Measurements from ENCODE around the gene ACTN2. TPM values are rescaled to one million over a fixed set of nuclear protein-coding genes. Genes with fewer than 3 reads are reported as not detected.

The ACTN2 gene
- total and polyA plus RNA-seq, 2 donors (not counting 1 experiment from before 2014, with no cell fraction given) = 0.17 to 0.22 TPM

DNA sequence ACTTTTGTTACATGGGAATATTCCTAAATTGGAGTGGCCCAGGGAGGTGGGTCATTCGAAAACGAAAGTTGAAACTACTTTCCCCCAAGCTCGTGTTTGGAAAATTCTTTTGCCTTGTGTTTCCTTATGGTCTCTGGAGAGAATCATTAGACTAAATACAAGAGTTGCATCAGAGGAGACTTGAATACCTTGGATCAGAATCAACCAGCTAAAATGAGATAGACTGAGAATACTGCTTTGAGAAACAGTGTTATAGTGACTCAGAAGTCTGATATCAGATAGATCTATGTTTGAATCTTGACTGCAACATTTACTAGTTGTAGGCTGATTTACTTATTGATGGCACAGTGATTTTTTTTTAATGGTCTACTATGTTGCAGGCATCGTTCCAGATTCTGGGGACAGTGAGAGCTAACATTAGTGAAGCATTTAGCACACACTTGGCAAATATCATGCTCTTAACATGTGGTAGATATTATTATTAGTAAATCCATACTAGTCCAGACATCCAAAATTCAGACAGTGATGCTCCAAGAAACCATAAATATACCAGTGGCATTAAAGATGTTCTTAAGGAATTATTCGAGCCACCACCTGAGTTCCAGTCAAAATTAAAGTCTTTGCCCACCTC lies 12.9 kb upstream of the ACTN2 start:
- Histone ChIP-seq H3K27me3 (ENCODE audit: control insufficient read depth, insufficient read depth, low read length) (no peaks in the 10 kb centered on the region), H3K4me3 (replicated peaks in 1 of 4; ENCODE audit: control extremely low read depth in 1 of 4, insufficient read depth in 1 of 4, low read depth in 3 of 4, low read length in 4 of 4) (peak overlapping the region in 2 of 4 experiments; percentile 12 to 36), H2AFZ (ENCODE audit: low read length) (no peak overlapping the region), H3K27ac (ENCODE audit: insufficient read depth, low read length) (no peak overlapping the region), H3K79me2 (ENCODE audit: control insufficient read depth, insufficient read depth, low read length) (no peaks in the 10 kb centered on the region), H3K9ac (ENCODE audit: insufficient read depth, low read length) (no peak overlapping the region), H3K4me1 (ENCODE audit: control insufficient read depth, extremely low read depth, insufficient read depth, low read length) (no peaks in the 10 kb centered on the region), H3K9me3 (ENCODE audit: control insufficient read depth, insufficient read depth, low read depth, low read length) (no peaks in the 10 kb centered on the region), H3K4me2 (ENCODE audit: extremely low read depth, insufficient read depth, low read length) (no peak overlapping the region), H3K36me3 (ENCODE audit: control insufficient read depth, insufficient read depth, low read length) (no peaks in the 10 kb centered on the region), H4K20me1 (ENCODE audit: control insufficient read depth, extremely low read depth, insufficient read depth, low read length) (no peaks in the 10 kb centered on the region)
- TF ChIP-seq, protein P1, sequence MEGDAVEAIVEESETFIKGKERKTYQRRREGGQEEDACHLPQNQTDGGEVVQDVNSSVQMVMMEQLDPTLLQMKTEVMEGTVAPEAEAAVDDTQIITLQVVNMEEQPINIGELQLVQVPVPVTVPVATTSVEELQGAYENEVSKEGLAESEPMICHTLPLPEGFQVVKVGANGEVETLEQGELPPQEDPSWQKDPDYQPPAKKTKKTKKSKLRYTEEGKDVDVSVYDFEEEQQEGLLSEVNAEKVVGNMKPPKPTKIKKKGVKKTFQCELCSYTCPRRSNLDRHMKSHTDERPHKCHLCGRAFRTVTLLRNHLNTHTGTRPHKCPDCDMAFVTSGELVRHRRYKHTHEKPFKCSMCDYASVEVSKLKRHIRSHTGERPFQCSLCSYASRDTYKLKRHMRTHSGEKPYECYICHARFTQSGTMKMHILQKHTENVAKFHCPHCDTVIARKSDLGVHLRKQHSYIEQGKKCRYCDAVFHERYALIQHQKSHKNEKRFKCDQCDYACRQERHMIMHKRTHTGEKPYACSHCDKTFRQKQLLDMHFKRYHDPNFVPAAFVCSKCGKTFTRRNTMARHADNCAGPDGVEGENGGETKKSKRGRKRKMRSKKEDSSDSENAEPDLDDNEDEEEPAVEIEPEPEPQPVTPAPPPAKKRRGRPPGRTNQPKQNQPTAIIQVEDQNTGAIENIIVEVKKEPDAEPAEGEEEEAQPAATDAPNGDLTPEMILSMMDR (conservative IDR thresholded peaks at IDR 0.05 in 1 of 2, IDR thresholded peaks at IDR 0.05 in 1 of 2; ENCODE audit: low read depth in 1 of 2, low read length in 2 of 2) = no peak
- TF ChIP-seq EZH2 (IDR thresholded peaks at IDR 0.05; ENCODE audit: low read length, missing control alignments) = no peak
- DNase-seq (ENCODE audit: low read depth in 2 of 2) = peak in 1 of 2 donors; percentile 48

DNA sequence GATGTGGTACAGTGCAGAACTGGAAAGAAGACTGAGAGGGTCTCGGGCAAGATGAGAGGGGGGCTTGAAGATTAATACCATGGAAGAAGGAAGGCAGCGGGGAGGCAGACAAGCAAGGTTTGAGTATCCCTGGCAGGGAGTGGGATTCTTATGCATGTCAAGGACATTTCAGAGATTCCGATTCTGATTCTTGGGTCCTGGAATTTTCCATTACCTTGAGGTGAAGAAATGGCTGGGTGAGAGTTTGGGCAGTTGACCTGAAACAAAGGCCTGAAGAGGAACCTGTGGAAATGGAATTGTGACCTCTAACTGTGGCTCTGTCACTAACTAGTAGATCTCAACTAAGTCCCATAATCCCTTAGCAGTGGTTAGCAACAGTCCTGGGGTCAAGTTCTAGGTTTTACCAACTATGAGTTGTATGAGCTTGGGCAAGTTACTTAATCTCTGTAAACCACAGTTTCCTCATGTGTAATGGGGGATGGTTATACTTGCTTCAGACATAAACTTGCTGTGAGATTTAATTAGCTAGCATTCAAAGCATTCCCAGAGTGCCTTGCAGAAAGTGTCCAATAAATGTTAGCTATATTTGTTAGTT lies 8.6 kb upstream of the ACTN2 start:
- no peaks in the 10 kb centered on the region for H3K27me3 ChIP-seq (ENCODE audit: control insufficient read depth, insufficient read depth, low read length)
- no peak overlapping the region for H3K27ac ChIP-seq (ENCODE audit: insufficient read depth, low read length)
- H3K79me2 ChIP-seq (ENCODE audit: control insufficient read depth, insufficient read depth, low read length) = no peaks in the 10 kb centered on the region
- no peaks in the 10 kb centered on the region for H3K9me3 ChIP-seq (ENCODE audit: control insufficient read depth, insufficient read depth, low read depth, low read length)
- no peak overlapping the region for H3K4me3 ChIP-seq (replicated peaks in 1 of 4; ENCODE audit: control extremely low read depth in 1 of 4, insufficient read depth in 1 of 4, low read depth in 3 of 4, low read length in 4 of 4)
- no peaks in the 10 kb centered on the region for H3K4me1 ChIP-seq (ENCODE audit: control insufficient read depth, extremely low read depth, insufficient read depth, low read length)
- no peak for DNase-seq (ENCODE audit: low read depth in 2 of 2)
- no peak overlapping the region for H3K4me2 ChIP-seq (ENCODE audit: extremely low read depth, insufficient read depth, low read length)
- H3K36me3 ChIP-seq (ENCODE audit: control insufficient read depth, insufficient read depth, low read length) = no peaks in the 10 kb centered on the region
- TF ChIP-seq, protein P1 (conservative IDR thresholded peaks at IDR 0.05 in 1 of 2, IDR thresholded peaks at IDR 0.05 in 1 of 2; ENCODE audit: low read depth in 1 of 2, low read length in 2 of 2) = no peak
- no peak for TF ChIP-seq EZH2 (IDR thresholded peaks at IDR 0.05; ENCODE audit: low read length, missing control alignments)
- no peak overlapping the region for H3K9ac ChIP-seq (ENCODE audit: insufficient read depth, low read length)
- H2AFZ ChIP-seq (ENCODE audit: low read length) = no peak overlapping the region
- no peaks in the 10 kb centered on the region for H4K20me1 ChIP-seq (ENCODE audit: control insufficient read depth, extremely low read depth, insufficient read depth, low read length)

DNA sequence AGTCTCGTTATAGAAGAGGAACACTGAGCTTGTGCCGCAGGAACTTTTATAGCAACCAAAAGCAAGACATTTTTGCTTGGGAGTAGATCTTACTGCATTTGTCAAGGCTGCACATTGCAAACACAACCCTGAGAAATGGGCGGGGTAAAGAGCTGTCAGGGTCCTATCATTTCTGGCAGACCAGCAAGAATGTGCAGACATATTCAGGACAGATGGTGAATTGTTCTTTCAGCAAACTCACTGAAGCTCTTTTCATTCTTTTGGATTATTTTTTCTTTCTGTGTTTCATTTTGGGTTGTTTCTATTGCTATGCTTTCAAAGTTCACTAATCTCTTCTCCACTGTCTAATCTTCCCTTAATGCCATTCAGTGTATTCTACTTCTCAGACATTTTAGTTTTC lies 5.1 kb upstream of the ACTN2 start:
- no peaks in the 10 kb centered on the region for H3K36me3 ChIP-seq (ENCODE audit: control insufficient read depth, insufficient read depth, low read length)
- DNase-seq (ENCODE audit: low read depth in 2 of 2) = no peak

More for the DNA sequence above, 5.1 kb upstream of the ACTN2 start:
- Histone ChIP-seq H3K4me2 (ENCODE audit: extremely low read depth, insufficient read depth, low read length) (no peak overlapping the region), H3K27me3 (ENCODE audit: control insufficient read depth, insufficient read depth, low read length) (no peaks in the 10 kb centered on the region), H3K9me3 (ENCODE audit: control insufficient read depth, insufficient read depth, low read depth, low read length) (no peaks in the 10 kb centered on the region), H2AFZ (ENCODE audit: low read length) (no peak overlapping the region), H3K79me2 (ENCODE audit: control insufficient read depth, insufficient read depth, low read length) (no peaks in the 10 kb centered on the region), H4K20me1 (ENCODE audit: control insufficient read depth, extremely low read depth, insufficient read depth, low read length) (no peaks in the 10 kb centered on the region), H3K4me1 (ENCODE audit: control insufficient read depth, extremely low read depth, insufficient read depth, low read length) (no peaks in the 10 kb centered on the region), H3K4me3 (replicated peaks in 1 of 4; ENCODE audit: control extremely low read depth in 1 of 4, insufficient read depth in 1 of 4, low read depth in 3 of 4, low read length in 4 of 4) (no peak overlapping the region), H3K9ac (ENCODE audit: insufficient read depth, low read length) (no peak overlapping the region), H3K27ac (ENCODE audit: insufficient read depth, low read length) (no peak overlapping the region)
- no peak for TF ChIP-seq EZH2 (IDR thresholded peaks at IDR 0.05; ENCODE audit: low read length, missing control alignments)
- TF ChIP-seq, protein P1 (conservative IDR thresholded peaks at IDR 0.05 in 1 of 2, IDR thresholded peaks at IDR 0.05 in 1 of 2; ENCODE audit: low read depth in 1 of 2, low read length in 2 of 2) = no peak
